Stimulated activated memory B cell treated with anti-CD40 and anti-IgM and Interleukin-4, amounts not matched to agents 10 μg/mL and 1 μg/mL and 100 μg/mL, for 72 hours (primary cell): ENCODE results near the gene TNPO3.
"Not testable (repeated sequence)": the region's sequence is repeated elsewhere in the genome, so short reads cannot be mapped to it uniquely, and the experiment has no call there.

ENCODE experiments used
- ATAC-seq: fragments of 150-1000 bp; cut with Tn5 transposase; 2 replicates; pipeline ENCODE4 v1.10.0; 2021
- H3K27ac Mint-ChIP-seq: one replicate; pipeline ENCODE4 v1.8.0; 2022; ENCODE audit warnings: mild to moderate bottlenecking, mixed read lengths
- H3K27me3 Mint-ChIP-seq: one replicate; pipeline ENCODE4 v1.8.0; 2022; ENCODE audit warnings: mixed read lengths
- H3K36me3 Mint-ChIP-seq: one replicate; pipeline ENCODE4 v1.8.0; 2022; ENCODE audit warnings: mixed read lengths
- H3K4me1 Mint-ChIP-seq: one replicate; pipeline ENCODE4 v1.8.0; 2022; ENCODE audit warnings: mixed read lengths
- H3K4me3 Mint-ChIP-seq: one replicate; pipeline ENCODE4 v1.8.0; 2022; ENCODE audit warnings: mild to moderate bottlenecking, moderate library complexity, mixed read lengths
- H3K9me3 Mint-ChIP-seq: one replicate; pipeline ENCODE4 v1.8.0; 2022; ENCODE audit warnings: mixed read lengths

The TNPO3 gene

GRCh38 chr7:129076886-129077285 is 22.0 kb upstream of the TNPO3 start:
- Mint-ChIP-seq H3K27me3 (peaks cover 6% of the 10 kb centered on the region), H3K27ac (no peak overlapping the region), H3K4me1 (no peaks in the 10 kb centered on the region), H3K36me3 (no peaks in the 10 kb centered on the region), H3K4me3 (no peak overlapping the region), H3K9me3 (no peaks in the 10 kb centered on the region)
- no peak for ATAC-seq

DNA sequence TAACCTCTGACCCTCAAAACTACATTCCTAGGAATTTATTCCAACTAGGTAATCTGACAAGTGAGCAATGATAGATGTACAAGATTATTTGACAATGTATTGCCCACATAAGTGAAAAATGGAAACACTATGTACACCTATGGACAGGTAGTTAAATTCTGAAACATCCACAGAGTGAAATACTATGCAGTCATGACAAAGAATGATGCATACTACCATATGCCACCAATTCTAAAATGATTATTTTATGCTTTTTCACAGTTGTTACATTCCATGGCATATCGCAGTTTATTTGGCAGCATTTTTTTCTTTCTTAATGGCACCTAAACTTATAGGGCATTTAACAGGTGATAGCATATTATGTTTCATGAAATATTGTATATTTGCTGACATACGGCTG is 20.1 kb upstream of the TNPO3 start:
- no peak overlapping the region for H3K27ac Mint-ChIP-seq

GRCh38 chr7:129074361-129074871 is 19.5 kb upstream of the TNPO3 start:
- no peak for ATAC-seq
- H3K27ac Mint-ChIP-seq, result no peak overlapping the region
- no peaks in the 10 kb centered on the region for H3K4me1 Mint-ChIP-seq
- H3K9me3 Mint-ChIP-seq, result no peaks in the 10 kb centered on the region
- peaks cover 27% of the 10 kb centered on the region for H3K27me3 Mint-ChIP-seq
- H3K4me3 Mint-ChIP-seq, result no peak overlapping the region
- no peaks in the 10 kb centered on the region for H3K36me3 Mint-ChIP-seq

More for the DNA sequence above, 20.1 kb upstream of the TNPO3 start:
- ATAC-seq, result no peak
- Mint-ChIP-seq H3K27me3 (peaks cover 21% of the 10 kb centered on the region), H3K4me1 (no peaks in the 10 kb centered on the region), H3K9me3 (no peaks in the 10 kb centered on the region), H3K4me3 (no peak overlapping the region), H3K36me3 (no peaks in the 10 kb centered on the region)

GRCh38 chr7:129073738-129074137 is 18.8 kb upstream of the TNPO3 start:
- Mint-ChIP-seq H3K4me1 (no peaks in the 10 kb centered on the region), H3K27ac (no peak overlapping the region), H3K9me3 (no peaks in the 10 kb centered on the region), H3K4me3 (no peak overlapping the region), H3K27me3 (peaks cover 29% of the 10 kb centered on the region), H3K36me3 (no peaks in the 10 kb centered on the region)
- peak; percentile 71 for ATAC-seq

DNA sequence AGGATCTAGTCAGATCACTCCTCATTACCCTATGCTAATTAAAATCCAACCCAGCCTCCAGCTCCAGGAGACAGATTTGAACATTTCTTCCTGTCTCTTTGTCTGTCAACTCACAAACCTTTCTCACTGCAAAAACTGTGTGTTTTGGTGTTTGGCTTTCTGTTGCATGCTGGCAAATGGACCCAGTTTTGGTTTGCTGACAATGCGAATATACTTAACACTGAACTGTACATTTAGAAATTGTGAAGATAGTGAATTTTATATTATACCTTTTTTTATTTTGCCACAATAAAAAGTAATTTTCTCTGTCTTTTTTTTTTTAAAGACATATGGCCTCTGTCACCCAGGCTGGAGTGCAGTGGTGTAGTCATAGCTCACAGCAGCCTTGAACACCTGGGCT is 18.3 kb upstream of the TNPO3 start:
- H3K9me3 Mint-ChIP-seq, result no peaks in the 10 kb centered on the region
- no peak for ATAC-seq

DNA sequence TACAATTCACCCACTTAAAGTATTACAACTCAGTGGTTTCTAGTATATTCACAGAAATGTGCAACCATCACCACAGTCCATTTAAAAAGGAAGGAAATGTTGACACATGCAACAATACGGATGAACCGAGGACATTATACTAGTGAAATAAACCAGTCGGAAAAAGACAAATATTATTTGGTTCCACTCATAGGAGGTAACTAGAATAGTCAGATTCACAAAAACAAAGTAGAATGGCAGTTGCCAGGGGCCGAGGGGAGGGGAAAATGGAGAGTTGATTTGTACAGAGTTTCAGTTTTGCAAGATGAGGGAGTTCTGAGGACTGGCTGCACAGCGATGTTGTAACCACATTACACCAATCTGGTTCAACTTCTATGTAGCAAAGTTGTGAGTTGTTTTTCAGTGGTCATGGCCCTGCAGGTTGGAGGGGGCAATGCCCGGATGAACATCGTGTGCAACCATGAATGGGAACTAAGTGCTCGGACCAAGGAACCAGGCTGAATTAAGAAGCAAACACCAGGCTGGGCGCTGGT is 17.6 kb upstream of the TNPO3 start:
- no peaks in the 10 kb centered on the region for H3K36me3 Mint-ChIP-seq
- no peaks in the 10 kb centered on the region for H3K4me1 Mint-ChIP-seq
- H3K9me3 Mint-ChIP-seq, result no peaks in the 10 kb centered on the region
- H3K27me3 Mint-ChIP-seq, result peaks cover 29% of the 10 kb centered on the region
- no peak overlapping the region for H3K27ac Mint-ChIP-seq
- H3K4me3 Mint-ChIP-seq, result no peak overlapping the region
- ATAC-seq, result no peak

More for the DNA sequence above, 18.3 kb upstream of the TNPO3 start:
- Mint-ChIP-seq H3K4me3 (no peak overlapping the region), H3K36me3 (no peaks in the 10 kb centered on the region), H3K27ac (no peak overlapping the region), H3K4me1 (no peaks in the 10 kb centered on the region), H3K27me3 (peaks cover 29% of the 10 kb centered on the region)

GRCh38 chr7:129069021-129069420 is 14.1 kb upstream of the TNPO3 start:
- Mint-ChIP-seq H3K4me3 (no peak overlapping the region), H3K4me1 (peaks cover 8% of the 10 kb centered on the region), H3K36me3 (no peaks in the 10 kb centered on the region), H3K27me3 (peaks cover 29% of the 10 kb centered on the region), H3K27ac (no peak overlapping the region), H3K9me3 (no peaks in the 10 kb centered on the region)
- no peak for ATAC-seq

- no peaks in the 10 kb centered on the region for H3K9me3 Mint-ChIP-seq
- H3K36me3 Mint-ChIP-seq, result no peaks in the 10 kb centered on the region
- ATAC-seq, result no peak
- no peak overlapping the region for H3K4me3 Mint-ChIP-seq
- peaks cover 29% of the 10 kb centered on the region for H3K27me3 Mint-ChIP-seq
- H3K27ac Mint-ChIP-seq, result no peak overlapping the region
- H3K4me1 Mint-ChIP-seq, result peaks cover 8% of the 10 kb centered on the region
Measured at GRCh38 chr7:129067943-129068548, 13.1 kb upstream of the TNPO3 start.

DNA sequence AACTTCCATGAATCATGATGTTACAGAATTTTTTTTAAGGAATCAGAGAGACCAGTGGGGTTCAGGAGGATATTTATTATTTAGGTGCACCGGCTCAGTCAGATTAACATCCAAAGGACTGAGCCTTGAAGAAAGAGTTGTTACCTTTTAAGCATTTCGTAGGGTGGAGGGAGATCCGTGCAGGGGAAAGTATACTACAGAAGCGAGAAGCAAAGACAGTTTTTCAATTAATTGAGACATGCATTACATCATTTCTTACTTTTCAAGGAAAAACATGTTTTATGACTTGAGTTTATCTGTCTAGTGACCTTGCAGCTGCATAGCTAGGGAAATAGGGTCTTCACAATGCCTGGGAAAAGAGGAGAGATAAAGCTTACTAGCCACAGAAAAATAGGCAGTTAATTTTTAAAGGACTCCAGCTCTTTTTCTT is 12.2 kb upstream of the TNPO3 start:
- not testable (repeated sequence) for H3K36me3 Mint-ChIP-seq, H3K4me3 Mint-ChIP-seq, ATAC-seq, H3K27ac Mint-ChIP-seq, H3K9me3 Mint-ChIP-seq, H3K4me1 Mint-ChIP-seq
- H3K27me3 Mint-ChIP-seq, result peaks cover 25% of the 10 kb centered on the region

- Mint-ChIP-seq H3K27ac (no peak overlapping the region), H3K27me3 (peaks cover 19% of the 10 kb centered on the region), H3K9me3 (no peaks in the 10 kb centered on the region), H3K4me3 (no peak overlapping the region), H3K36me3 (no peaks in the 10 kb centered on the region), H3K4me1 (peaks cover 8% of the 10 kb centered on the region)
- ATAC-seq, result no peak
Measured at GRCh38 chr7:129066290-129067131, 11.6 kb upstream of the TNPO3 start.

GRCh38 chr7:129055861-129056464 is 1.1 kb upstream of the TNPO3 start:
- Mint-ChIP-seq H3K4me3 (peak overlapping the region; percentile 99), H3K27me3 (no peaks in the 10 kb centered on the region), H3K9me3 (no peaks in the 10 kb centered on the region), H3K4me1 (peaks cover 18% of the 10 kb centered on the region), H3K27ac (peak overlapping the region; percentile 97), H3K36me3 (no peaks in the 10 kb centered on the region)
- ATAC-seq, result no peak

DNA sequence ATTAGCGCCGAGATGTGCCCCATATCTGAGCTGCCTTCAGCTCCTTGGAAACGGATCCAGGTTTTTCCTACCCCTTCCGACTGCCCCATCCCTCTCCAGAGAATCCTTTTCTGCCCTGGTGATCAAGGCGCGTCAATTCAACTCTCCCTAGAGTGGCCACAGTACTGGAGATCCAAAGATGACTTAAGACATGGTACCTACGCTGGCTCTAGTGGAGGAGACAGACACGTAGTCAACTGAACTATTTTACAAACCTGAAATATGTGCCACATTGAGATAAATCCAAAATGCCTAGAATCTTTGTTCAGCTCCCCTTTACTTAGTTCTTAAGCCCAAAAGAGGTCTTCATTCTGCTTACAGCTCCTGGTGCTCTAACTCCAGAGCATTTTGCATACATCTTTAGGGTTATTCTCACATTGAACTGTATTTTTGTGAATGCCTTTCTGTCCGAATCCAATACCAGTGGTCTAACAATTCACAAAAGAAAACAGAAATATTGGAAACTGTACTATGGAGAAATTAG is 444 bp upstream of the TNPO3 start:
- Mint-ChIP-seq H3K27me3 (no peaks in the 10 kb centered on the region), H3K4me1 (peaks cover 24% of the 10 kb centered on the region), H3K4me3 (peak overlapping the region; percentile 99), H3K36me3 (peaks cover 5% of the 10 kb centered on the region), H3K9me3 (no peaks in the 10 kb centered on the region), H3K27ac (peak overlapping the region; percentile 97)
- peak; percentile 27 for ATAC-seq

- peak overlapping the region; percentile 99 for H3K4me3 Mint-ChIP-seq
- no peaks in the 10 kb centered on the region for H3K27me3 Mint-ChIP-seq
- H3K9me3 Mint-ChIP-seq, result no peaks in the 10 kb centered on the region
- H3K36me3 Mint-ChIP-seq, result peaks cover 16% of the 10 kb centered on the region
- peaks cover 35% of the 10 kb centered on the region for H3K4me1 Mint-ChIP-seq
- H3K27ac Mint-ChIP-seq, result peak overlapping the region; percentile 97
- ATAC-seq, result no peak
Measured at GRCh38 chr7:129053938-129054437, 923 bp downstream of the TNPO3 start.

DNA sequence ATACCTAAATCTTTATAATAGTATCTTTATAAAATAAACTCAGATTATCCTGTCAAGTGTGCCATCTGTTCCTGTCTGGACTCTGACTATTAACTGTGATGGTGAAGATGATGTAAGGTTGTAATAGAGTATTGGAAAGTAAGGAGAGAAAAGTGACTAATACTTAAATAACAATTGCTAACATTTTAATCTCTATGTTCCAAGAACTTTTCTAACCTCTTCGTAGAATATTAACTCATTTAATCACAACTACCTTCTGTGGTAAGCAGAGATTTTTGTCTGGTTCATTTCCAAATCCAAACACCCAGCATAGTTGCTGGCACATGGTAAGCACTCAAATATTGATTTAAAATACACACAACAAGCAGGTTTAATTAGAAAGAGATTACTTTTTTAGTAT is 2.5 kb downstream of the TNPO3 start:
- peaks cover 20% of the 10 kb centered on the region for H3K36me3 Mint-ChIP-seq
- peak overlapping the region; percentile 3 for H3K4me3 Mint-ChIP-seq
- H3K9me3 Mint-ChIP-seq, result no peaks in the 10 kb centered on the region
- peaks cover 47% of the 10 kb centered on the region for H3K4me1 Mint-ChIP-seq
- no peak for ATAC-seq
- no peaks in the 10 kb centered on the region for H3K27me3 Mint-ChIP-seq
- H3K27ac Mint-ChIP-seq, result no peak overlapping the region

DNA sequence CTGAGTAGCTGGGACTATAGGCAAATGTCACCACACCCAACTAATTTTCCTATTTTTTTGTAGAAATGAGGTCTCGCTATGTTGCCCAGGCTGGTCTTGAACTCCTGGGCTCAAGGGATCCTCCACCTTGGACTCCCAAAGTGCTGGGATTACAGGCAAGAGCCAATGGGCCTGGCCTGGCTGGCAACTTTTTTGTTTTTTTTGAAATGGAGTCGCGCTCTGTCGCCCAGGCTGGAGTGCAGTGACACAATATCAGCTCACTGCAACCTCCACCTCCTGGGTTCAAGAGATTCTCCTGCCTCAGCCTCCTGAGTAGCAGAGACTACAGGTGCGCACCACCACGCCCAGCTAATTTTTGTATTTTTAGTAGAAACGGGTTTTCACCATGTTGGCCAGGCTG is 3.5 kb downstream of the TNPO3 start:
- H3K9me3 Mint-ChIP-seq, H3K4me3 Mint-ChIP-seq, H3K27me3 Mint-ChIP-seq, H3K27ac Mint-ChIP-seq, ATAC-seq: not testable (repeated sequence)
- peaks cover 23% of the 10 kb centered on the region for H3K36me3 Mint-ChIP-seq
- H3K4me1 Mint-ChIP-seq, result peaks cover 56% of the 10 kb centered on the region
